Fibroblast of skin of right biceps (primary cell): ENCODE measurements around the gene NSDHL.
"Not testable (repeated sequence)": the region's sequence is repeated elsewhere in the genome, so short reads cannot be mapped to it uniquely, and the experiment has no call there.

ENCODE experiments used
- DNase-seq: peaks from one replicate; pipeline ENCODE4 v3.0.0-alpha.2; 2013

NSDHL gene

DNA sequence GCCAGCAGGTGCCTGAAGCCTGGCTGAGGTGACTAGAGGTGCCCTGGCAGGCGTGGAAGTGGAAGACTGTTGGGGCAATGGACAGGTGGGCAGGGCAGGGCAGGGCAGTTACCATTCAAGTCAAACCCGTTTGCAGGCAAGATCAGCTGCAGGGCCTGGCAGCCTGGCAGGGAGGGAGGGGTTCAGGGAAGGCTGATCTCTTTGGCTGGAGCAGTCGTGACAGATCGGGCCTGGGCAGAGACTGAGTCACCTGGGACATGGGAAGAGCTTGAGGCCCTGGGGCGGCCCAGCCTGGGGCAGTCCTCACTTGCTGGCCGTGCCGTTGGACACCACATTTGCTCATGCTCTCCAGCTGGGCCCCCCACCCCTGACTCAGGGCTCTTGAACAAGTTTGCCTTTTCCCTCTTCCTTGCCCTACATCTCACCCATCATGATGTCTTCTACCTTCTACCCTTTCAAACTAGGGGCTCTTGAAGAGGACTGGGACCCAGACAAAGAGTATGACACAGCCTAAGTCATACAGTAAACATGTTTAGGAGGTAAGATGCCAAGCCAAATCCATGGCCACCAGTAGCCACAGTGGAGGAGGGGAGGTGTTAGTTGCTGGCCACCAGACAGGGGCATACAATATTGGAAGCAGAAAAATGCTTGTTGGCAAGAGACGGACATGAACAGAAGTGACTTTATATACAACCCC lies 65.0 kb downstream of the NSDHL start:
- no peak for DNase-seq

DNA sequence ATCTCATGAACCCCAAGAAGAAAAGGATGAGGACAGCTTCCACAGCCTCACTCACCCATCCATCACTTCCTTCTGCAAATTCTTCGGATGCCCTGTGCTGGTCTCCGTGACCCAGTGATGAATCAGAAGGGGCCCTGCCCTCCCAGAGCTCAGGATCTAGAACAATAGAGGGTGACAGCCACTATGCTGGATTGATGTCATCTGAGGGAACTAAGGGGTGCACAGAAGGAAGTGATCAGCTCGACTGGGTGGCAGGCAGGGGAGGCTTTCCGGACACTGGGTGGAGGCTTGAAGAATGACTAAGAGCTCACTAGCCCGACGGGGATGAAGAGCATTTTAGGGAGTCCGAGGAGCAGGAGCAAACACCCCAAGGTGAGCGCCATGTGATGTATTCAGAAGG lies 65.6 kb downstream of the NSDHL start:
- DNase-seq, result peak; percentile 31

DNA sequence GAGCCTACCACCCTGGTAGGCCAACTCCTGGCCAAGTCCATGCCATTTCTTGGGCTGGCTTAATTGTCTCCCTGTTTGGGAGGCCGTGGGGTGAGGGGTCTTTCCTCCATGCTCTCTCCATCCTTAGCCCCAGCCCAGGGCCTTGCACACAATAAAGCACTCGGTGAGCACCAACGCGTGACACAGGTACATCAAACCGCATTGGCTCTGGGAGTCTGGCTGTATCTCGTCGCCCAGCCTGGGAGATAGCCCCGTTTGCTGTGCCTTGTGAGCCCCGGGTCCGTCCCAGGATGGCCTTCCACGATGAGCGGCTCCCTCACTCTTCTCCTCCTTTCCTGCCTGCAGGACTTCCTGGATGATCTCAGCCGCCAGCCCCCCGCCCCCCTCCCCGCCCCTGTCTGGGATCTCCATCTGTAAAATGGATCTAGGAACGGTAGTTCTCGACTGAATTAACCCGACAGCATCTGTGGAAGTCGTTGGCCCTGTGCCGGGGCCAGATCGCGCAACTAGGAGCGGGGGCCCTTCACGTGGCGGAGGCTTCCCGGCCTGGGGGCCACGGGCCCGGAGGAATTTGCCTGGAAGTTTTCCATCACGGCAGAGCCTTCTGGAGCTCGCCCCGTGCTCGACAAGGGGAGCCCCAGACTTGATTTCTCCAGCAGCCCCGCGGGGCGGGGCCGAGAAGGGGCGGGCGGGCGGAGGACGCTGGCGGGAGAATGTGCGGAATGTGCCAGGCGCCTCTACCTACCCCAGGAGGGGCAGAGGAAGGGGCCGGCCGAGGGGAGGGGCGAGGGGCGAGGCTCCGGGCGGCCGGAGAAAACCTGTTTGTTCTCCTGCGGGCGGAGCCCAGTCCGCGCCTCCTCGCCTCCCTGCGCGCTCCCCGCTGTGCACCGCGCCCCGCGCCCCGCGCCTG lies 66.6 kb downstream of the NSDHL start, which contains the start of gene ZNF185:
Gene ZNF185 (plus strand): TSS at position 846 of the 910 bp plus-strand sequence. CDS start 16,423 bp downstream, outside the sequence.
- DNase-seq, result peak; percentile 53

DNA sequence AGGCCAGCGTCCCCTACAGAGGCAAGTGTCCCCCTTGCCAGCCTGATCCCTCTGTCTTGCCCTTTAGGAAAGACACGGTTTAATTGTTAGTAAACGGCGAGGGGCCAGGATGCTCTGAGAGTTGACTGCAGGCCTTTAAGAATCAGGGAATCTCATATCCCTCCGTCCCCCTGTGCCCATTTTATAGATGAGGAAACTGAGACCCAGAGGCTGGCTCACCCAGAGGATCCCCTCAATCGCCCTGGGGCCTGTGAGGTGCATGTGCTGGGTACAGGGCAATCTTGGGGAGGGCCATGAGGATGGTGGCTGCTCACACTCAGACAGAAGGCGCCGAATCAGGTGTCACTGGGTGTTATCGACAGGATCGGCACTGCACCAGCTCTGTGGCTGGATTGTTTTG lies 67.6 kb downstream of the NSDHL start:
- no peak for DNase-seq

DNA sequence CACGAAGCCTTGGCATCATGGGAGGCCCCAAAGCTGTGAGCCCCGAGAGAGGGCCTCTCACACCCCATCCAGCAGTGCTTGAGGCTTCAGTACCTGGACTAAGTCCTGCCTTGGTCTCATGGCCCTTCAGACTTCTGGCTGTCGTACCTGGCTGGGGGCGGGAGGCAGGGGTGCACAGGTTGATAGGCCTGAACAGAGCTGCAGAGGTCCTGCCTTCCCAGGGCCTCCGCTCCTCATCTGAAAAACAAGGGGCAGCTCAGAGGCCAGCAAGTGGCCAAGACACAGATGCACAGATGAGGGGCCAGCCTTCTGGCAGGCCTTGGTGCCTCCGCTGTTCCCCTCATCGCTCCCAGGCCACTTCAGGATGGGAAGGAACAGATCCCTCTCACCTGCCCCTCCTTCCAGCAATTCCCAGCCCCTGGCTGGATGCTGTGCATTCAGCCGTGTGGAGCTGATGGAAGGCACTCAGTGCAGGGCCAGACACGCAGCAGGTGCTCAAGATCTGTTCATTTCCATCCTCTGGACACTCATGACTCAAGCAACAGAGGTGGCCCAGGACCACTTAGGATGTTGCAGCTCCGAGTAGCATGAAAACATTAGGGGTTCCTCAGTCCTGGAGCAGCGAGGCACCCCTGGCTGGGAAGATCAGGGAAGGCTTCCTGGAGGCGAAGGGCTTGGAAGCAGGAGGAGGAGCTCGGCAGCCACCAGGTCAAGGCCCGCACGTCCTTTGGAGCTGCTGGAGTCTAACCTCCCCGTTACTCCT lies 68.4 kb downstream of the NSDHL start:
- DNase-seq, result no peak

DNA sequence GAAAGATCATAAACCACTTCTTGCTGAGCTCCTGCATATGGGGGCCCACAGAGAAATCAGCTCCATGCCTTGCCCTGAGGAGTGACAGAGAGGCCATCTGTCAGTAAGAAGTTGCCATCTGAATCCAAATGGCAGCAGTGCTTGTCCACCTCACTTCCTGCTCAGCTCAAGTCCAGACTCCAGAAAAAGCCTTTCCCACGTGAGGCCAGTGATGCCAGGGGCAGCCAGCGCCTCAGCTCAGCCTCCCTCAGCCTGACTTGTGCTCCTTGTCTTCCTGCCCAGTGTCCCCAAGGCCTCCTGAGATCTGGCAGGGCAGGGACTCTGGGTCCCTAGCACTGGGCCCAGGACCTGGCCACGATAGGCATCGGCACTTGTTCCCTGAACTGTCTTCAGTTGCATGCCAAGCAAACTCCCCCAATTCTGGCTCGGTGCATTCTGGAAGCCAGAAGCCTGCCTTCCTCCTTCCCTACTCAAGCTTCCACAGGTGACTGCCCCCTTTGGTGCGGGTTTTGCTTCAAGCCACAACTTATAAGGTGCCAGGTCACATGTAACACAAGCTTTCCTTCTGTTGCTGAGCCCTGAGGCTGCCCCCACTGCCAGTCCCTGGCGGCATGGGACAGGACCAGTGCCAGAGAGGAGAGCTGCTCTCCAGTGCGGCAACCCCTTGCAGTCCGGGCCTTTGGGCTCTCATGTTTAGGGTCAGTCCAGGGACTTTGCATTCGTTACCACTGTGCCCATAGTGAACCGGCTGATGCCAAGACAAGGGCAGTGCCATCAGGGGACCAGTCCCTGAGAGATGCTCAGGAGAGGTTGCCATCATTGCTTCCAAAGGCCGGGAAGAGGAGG lies 69.2 kb downstream of the NSDHL start:
- DNase-seq, result no peak

DNA sequence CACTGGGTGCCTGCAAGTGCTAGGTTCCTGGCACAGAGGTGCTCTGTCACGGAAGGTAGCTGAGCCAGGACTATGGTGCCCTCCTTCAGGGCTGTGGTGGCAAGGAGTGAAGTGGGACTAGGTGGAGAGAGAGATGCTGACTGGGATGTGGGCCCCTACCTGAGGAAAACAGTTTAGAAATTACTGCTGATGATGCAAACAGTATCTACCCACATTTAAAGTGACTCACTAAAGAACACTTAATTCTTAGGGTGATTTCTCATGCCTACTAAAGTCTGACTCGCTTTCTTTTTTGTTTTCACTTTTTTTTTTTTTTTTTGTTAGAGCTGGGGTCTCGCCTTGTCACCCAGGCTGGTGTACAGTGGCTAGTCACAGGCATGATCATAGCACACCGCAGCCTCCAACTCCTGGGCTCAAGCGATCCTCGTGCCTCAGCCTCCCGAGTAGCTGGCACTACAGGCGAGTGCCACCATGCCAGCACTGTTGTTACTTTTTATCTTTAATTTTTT lies 70.1 kb downstream of the NSDHL start:
- no peak for DNase-seq

DNA sequence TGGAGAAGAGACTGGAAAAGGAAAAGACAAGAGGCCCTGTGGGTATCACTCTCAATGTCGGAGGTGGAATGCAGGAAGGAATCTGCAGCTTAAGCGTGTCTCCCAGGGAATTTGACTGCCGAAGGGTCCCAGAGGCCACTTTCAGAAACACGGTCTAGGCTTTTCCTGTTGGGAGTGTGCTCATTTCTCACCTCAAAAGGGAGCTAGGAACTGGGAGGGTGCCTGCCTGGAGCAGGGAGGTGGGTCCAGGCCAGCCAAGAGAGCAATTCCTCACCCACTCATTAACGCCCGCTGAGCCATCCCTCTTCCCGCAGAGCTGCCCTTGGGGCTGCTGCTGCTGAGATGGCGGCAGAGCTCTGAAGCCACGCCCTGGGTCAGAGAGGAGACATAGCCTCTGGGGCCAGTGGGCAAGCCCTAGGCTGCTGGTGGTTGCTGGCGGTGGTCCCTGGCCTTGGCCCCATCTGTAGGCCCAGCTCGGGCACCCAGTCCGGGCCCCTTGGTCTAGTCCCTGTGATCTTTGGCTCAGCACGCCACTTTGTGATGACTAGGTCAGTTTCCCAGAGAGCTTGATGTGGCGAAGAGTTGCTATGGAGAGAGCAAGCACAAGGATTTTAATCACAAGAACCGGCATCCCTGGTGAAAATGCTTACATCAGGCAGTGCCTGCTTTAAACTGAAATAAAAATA lies 71.1 kb downstream of the NSDHL start:
- DNase-seq, result no peak

DNA sequence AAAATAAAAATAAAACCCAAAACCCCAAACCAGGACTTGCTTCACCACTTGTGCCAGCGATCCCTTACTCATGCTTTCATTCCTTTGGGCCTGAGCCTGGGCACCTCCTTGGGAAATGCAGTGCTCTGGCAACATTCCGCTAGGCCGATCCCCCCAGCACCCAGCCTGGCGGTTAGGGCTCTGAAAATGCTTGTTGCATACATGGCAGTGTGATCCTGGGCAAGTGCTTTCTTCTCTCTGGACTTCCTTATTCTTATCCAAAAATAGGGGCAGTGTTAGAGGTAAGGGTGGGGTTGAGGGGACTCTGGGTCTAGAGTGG lies 71.6 kb downstream of the NSDHL start:
- no peak for DNase-seq

DNA sequence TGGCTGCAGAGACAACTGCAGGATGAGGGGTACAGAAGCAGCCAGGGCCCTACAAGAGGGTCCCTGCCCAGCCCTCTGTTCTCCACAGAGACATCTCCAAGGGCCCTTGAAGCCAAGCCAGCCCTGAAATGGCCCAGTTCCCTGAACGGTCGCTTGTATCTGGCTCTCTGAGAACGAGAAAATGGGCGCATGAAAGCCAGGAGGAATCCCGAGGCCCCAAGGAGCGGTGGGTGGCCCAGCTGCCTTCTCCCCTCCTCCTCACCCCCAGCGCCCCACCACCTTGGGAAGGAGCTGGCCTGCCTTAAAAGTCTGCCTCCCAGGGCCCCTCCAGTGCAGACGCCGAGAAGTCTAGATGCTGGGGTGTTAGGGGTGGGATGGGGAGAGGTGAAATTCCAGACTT lies 72.7 kb downstream of the NSDHL start:
- DNase-seq, result no peak

DNA sequence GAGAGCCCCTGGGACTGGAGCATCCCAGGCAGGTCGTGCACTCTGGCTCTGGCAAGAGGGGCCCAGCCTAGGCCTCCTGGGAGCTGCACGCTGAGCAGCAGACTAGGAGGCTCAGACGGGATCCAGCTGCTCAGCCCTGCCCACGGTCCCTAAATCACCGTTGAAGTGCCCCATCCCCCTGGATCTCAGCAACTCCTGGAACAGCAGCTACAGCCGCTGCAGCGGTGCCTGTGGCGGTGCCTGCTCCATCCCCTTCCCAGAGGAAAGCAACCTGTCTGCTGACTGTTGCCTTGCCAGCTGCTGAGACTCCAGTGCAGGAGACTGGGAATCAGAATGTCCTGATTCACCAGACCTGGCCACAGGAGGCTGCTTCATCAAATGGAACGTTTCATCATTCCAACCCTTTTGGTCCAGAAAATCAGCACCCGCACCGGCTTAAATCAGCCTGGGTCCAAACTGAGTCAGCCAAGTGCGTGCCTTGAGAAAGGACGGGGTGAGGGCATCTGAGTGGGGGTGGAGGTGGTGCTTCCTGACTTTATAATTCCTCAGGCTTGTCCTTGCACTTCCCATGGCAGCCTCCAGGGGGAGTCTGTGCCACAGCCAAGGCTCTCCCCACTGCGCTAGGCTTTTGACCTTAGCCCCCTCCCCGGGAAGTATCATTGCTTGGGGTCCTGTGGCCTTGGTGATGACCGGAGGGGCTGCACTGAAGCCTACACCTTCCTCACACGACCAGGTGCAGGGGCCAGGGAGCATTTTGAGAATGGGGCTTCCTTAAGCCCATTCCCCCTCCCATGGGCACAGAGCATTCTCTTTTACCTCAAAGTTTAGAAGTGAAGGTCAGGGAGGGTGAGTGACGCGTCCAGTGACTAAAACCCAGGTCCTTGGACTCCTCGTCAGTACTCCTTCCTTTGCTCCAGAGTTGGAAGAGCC lies 73.6 kb downstream of the NSDHL start:
- DNase-seq, result peak; percentile 64

DNA sequence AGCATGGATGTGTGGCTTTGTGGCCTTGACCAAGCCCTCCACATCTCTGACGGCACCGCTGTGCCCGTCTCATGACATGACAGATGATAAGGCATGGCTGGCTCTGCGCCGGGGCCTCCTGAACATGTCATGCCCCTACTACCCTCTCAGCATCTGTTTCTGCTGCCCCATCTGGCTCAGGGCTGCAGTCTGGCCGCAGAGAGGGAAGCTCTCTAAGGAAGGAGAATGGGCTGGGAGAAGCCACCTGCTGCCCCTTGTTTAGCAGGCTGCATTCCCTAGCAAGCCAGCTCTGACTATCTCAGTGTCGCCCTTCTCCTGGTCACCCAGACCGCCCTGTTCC lies 74.2 kb downstream of the NSDHL start:
- no peak for DNase-seq

DNA sequence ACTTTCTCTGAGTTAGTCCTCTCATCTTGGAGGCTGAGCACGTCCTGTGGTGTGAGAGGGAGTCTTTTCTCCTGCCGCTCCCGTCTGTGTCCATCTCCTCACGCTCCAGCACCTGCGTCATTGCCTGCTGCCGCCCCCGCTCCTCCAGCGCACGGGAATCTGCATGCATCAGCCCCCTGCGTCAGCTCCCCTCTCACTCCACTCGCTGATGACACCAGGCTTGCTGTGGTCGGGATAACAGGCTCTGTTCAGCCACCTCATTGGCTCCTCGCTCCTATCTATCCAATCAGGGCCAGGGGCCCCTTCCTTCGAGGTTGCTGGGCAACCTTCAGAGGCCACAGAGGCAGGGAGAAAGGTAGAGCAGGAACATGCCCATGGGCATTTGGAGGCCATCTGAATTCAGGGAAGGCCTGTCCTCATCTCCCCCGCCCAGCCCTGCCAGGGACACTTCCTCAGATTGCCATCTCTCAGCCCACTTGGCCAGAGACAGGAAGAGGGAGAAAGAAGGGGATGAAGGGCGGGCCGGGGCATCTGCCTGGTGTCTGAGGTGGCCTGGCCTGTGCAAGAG lies 76.3 kb downstream of the NSDHL start:
- peak; percentile 67 for DNase-seq

DNA sequence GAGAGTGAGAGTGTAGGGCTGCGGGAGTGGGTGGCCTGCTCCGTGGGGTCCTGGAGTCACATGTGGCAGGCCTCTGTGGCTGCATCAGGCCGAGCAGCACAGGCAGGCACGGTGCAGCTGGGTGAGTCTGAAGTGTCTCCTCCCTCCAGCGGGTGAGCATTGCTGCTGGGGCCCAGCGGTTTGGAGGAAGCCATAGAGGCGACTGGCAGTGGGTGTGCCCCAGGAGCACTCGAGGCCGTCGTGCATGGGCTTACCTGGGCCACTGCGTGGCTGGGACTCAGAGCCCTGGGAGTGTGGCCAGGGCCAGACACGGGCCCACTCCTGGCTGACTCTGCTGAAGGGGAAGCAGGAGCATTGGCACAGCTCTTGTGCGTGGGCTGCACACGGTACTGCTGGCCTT lies 77.6 kb downstream of the NSDHL start:
- no peak for DNase-seq

DNA sequence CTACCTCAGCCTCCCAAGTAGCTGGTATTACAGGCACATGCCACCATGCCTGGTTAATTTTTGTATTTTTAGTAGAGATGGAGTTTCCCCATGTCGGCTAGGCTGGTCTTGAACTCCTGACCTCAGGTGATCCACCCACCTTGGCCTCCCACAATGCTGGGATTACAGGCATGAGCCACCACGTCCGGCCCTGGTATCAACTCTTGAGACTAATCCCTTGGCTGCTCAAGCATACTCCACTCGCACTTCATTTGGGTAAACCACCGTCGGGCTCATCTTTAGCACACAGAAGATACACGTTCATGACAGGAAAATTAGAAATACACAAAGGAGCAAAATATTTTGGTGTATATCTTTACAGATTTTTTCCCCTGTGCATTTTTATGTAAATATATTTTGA lies 79.2 kb downstream of the NSDHL start:
- DNase-seq, result not testable (repeated sequence)

DNA sequence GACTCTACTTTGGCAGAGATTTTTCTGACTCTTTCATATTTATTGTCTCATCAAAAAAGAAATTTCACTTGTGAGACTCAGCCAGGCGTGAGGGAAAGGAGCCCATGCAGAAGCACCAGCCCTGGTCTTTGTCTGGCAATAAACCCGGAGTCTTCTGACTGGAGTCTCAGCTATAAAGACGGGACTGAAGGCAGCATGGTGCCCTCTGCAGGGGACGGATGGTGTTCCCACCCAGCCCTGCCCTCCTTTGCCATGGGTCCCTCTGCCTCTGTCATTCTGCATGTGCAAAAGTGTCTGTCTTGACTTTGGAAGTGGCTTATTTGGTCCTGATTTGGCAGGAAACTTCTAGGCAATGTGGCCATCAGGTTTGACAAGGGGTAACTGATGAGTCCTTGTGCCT lies 81.2 kb downstream of the NSDHL start:
- no peak for DNase-seq

DNA sequence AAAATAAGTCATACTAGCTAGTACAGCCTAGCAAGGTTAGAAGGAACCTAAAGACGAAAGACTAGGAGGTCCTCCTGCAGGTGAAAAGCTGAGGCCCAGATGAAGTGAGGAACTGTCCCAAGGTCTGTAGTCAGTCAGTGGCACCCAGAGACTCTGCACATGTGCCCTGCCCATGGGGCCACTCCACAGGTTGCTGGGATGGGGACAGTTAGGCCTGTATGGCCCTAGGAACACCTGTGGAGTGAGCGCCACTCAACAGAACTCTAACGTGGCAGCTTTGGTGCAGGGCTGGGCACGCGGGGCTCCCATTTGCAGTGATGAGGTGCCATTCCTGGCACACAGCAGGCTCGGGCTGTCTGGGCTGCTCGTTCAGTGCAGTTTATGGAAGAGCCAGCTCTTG lies 81.8 kb downstream of the NSDHL start:
- DNase-seq, result no peak

DNA sequence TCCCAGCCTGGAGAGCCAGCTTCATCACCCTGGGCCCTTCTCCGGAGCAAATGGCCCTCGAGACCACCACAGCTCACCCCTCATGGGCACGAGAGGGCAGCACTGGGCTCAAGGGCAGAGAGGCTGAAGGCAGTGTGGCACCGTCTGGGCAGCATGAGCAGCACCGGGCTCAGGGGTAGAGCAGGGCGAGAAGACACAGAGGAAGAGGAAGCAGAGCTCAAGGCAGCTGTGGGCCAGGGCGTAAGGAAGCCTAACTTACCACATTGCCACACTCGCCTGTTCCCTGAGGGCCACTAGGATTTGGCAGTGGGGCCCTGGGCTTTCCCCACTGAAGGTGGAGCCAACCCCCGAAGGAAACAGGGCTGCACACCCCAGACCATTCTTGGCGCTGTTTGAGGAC lies 82.5 kb downstream of the NSDHL start:
- DNase-seq, result no peak

DNA sequence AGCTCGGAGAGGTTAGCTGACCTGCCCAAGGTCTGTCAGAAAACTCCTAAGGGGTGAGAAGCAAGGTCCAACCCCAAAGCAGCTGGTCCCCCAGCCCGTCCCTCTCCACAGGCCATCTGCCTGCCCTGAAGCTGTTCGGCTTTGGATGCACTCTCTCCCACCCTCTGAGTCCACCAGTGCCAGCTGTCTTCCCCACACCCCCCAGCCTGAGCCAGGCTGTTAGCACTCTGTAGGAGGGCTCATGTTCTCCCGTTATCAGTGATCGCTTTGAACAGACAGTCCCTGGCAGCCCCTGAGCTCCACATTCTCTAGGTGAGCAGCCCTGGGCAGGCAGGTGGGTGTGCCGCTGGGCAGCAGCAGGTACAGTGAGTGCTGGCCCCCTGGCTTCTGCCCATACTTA lies 83.0 kb downstream of the NSDHL start:
- DNase-seq, result no peak

DNA sequence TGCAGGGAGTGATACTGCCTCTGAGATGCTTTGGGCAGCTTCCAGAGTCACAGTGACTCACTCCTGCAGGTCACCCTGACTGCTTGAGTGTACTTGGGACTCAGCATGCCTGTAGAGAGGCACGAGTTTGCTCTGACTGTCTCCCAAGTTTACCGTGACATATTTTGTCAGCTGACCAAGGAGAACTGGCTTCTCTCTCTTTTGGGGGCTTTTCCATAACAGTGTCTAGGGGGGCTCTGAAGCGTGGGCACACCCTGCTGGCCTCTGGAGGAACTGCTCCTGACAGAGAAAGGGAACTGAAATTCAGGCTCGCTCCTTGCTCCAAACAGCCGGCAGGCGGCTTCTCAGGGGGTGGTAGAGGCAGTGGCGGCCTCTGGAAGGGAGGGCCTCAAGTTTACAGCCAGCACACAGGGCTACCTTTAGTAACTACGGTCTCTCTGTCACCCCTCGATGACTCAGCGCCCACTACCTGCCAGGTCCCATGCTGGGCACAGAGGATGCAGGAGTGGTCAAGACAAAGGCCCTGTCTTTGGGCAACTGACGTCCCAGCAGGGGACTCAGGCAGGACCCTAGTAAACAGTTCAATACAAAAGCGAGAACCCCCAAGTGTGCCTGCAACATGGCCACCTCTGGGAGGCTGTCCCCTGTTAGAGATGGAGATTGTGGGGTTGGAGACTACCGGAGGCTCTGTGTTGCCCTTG lies 84.8 kb downstream of the NSDHL start:
- DNase-seq, result peak; percentile 49
